SU-DHL-6 (cell line): Measurements from ENCODE around the gene TWNK.

Source experiments
- EZH2phosphoT487 ChIP-seq: fragments of 200-600 bp; sonication (generic), shearing (Covaris generic); conservative IDR thresholded peaks from 2 replicates; pipeline ENCODE4 v1.6.1; 2018; ENCODE audit warnings: mild to moderate bottlenecking, antibody characterized with exemption, low read length, moderate library complexity, mixed read lengths
- TF ChIP-seq, protein P1 (sequence below): fragments of 200-600 bp; sonication (generic); IDR thresholded peaks from one replicate; pipeline ENCODE4 v1.5.1; 2017; ENCODE audit warnings: antibody characterized with exemption, mild to moderate bottlenecking, low read length, moderate library complexity; ENCODE audit not compliant: insufficient read depth, poor library complexity, severe bottlenecking

DNA sequence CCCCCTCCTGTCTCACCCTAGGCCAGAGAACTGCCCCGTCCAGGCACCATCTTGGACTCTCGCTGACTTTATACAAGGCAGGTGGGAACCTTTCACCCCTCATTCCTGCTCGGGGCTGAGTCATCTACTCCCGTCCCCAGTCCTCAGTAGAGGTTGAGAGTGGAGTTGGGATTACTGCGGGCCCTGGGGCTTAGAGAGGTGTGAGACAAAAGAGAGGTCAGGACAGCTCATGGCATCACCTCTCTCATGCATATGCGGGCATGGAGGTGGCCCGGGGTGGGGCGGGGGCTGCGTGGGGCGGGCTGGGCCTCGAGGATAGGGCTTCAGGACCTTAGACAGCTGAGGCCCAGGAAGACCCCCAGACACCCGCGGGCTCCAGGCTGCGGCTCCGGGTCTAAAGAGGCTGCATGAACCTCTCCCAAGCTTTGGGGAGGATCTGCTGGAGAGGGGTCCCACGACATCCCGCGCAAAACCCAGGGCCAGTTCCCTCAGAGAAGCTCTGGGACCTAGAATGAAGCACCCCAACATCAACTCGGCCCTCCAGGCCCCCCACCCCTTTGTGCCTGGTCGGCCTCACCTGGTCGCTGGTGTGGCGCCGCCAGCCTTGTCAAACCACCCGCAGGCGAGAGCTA is 43.3 kb downstream of the TWNK start:
- TF ChIP-seq, protein P1, sequence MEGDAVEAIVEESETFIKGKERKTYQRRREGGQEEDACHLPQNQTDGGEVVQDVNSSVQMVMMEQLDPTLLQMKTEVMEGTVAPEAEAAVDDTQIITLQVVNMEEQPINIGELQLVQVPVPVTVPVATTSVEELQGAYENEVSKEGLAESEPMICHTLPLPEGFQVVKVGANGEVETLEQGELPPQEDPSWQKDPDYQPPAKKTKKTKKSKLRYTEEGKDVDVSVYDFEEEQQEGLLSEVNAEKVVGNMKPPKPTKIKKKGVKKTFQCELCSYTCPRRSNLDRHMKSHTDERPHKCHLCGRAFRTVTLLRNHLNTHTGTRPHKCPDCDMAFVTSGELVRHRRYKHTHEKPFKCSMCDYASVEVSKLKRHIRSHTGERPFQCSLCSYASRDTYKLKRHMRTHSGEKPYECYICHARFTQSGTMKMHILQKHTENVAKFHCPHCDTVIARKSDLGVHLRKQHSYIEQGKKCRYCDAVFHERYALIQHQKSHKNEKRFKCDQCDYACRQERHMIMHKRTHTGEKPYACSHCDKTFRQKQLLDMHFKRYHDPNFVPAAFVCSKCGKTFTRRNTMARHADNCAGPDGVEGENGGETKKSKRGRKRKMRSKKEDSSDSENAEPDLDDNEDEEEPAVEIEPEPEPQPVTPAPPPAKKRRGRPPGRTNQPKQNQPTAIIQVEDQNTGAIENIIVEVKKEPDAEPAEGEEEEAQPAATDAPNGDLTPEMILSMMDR: no peak
- no peak for TF ChIP-seq EZH2phosphoT487
